Activated naive CD4-positive, alpha-beta T cell treated with Interleukin-2 at 50 U/mL for 16 hours (primary cell): ENCODE results near the gene CHD1L.
"Not testable (repeated sequence)": the region's sequence is repeated elsewhere in the genome, so short reads cannot be mapped to it uniquely, and the experiment has no call there.

ENCODE experiments used
- DNase-seq: peaks from one replicate; pipeline ENCODE4 v3.0.0-alpha.2; 2020

CHD1L gene

DNA sequence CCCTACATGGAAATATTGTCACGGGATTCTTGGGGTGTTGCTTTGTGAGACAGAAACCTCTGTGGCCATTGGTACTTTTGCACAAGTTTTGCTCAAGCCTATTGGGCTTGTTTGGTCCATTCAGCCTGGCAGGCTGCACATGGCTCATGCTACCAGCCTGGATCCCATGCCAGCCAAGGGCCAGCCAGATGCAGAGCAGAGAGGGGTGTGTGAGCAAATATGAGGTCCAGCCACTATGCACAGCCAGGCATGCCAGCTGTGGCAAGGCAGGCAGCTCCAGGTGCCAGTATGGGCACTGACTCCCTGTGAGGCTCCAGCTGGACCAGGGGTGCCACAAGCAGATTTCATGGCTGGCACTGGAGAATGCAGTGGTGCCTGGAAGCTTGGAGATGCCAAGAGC, 6.7 kb upstream of the CHD1L start:
- DNase-seq: no peak

DNA sequence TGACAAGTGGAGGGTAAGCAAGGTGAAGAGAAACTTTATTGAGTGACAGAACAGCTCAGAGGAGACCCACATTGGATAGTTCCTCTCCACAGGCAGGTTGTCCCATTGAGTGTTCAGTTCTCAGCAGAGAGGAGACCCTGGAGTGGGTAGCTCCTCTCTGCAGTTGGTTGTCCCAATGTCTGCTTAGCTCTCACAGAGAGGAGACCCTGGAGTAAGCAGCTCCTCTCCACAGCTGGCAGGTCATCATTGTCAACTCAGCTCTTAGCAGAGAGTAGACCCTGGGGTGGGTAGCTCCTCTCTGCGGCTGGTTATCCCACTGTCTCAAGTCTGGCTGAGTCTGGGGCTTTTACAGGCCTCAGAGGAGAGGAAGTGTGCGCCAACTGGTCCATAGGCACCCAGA, 6.0 kb upstream of the CHD1L start:
- no peak for DNase-seq

DNA sequence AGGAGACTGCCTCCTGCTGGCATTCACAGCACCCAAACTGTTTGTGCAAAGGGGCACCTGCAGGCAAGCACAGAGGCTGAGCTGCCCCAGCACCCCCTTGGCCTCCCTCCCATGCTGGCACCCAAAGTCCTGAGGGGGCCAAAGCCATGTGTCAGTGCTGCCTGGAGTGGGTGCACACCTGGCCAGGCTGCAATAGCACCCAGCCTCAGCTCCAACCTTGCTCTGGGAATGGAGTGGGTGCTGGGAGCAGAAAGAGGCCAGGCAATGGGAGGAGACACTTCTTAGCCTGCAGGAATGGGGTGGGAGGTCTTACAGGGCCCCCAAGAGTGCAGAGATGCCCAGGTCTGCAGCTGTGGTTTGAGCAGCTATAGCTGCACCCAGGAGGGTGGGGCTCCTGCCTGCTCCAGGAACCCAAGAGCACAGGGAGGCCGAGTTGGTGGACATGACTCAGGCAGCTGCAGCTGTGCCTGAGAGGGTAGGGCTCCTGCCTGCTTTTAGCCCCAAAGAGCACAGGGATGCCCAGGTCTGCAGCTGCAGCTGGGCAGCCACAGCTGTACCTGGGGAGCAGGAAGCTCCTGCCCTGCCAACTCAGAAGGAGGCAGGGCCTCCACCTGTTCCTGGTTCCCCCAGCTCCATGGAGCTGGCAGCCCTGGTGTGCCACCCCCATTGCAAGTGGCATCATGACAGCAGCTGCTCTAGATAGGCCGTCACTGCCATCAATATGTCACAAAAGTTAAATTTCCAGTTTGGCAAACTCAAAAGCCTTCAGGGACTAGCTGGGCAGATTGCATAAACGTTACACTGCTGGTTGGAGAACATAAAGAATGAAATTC, 5.3 kb upstream of the CHD1L start:
- no peak for DNase-seq

DNA sequence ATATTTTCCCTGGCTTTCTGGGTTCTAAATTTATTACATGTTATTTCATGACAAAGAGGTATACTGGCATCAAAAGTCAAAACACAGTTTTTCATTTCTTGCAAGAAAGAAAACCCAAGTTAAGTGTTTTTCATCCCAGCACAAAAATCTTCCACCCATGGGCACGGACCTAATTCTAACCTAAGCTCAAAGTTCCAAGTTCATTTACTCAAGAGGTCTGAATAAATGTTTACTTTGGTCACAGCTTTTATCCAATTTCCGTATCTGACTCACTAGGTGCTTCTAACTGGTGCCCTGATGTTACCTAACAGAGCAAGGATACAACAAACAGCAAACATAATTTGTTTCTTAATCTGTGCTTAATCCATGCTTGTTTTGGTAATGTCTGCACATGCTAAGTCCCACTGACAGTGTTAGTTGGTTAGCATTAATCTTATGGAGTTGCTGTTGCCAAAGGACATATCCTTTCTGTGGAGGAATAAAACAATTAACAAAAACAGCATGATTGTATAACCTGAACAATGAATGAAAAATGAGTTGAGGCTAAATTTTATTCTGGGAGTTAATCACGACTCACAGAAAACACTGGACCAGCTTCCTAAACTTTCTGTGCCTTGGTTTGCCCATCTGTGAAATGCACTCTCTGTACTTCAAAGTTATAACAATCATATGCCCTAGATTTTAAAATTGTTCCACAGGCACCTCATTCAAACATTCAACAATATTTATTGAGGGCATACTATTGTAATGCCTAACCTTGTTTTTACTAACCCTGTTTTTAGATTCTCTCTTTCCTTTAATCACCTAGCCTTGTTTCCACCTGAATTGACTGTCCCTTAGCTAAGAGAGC, 4.2 kb upstream of the CHD1L start:
- no peak for DNase-seq

DNA sequence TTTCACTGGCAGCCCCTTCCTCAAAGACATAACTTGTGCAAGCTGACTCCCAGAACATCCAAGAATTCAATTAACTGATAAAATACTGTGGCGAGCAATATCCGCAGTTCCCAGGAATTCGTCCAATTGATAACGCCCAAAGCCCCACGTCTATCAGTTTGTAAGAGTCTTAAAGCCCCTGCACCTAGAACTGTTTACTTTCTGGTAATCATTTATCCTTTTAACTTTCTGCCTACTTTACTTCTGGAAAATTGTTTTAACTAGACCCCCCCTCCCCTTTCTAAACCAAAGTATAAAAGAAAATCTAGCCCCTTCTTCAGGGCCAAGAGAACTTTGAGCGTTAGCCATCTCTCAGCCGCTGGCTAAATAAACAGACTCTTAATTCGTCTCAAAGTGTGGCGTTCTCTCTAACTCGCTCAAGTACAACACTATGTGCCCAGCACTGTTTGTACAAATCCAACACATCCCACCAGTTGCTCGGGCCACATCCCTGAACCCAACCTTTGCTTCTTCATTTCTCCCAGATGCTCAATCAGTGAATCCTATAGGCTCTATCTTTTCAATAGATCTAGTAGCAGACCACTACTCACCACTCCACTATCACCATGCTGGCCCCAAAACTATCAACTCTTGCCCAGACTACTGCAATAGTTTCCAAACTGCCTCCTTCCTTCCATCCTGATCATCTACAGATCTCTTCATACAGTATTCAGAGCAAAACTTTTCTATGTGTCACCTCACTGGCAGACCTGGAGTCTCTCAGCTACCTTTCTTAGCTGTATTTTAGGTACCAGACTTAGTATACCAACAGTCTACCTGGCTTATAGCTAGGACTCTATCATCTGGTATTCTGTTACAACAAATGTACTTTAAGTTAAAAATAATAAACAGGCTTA, 3.3 kb upstream of the CHD1L start:
- no peak for DNase-seq

DNA sequence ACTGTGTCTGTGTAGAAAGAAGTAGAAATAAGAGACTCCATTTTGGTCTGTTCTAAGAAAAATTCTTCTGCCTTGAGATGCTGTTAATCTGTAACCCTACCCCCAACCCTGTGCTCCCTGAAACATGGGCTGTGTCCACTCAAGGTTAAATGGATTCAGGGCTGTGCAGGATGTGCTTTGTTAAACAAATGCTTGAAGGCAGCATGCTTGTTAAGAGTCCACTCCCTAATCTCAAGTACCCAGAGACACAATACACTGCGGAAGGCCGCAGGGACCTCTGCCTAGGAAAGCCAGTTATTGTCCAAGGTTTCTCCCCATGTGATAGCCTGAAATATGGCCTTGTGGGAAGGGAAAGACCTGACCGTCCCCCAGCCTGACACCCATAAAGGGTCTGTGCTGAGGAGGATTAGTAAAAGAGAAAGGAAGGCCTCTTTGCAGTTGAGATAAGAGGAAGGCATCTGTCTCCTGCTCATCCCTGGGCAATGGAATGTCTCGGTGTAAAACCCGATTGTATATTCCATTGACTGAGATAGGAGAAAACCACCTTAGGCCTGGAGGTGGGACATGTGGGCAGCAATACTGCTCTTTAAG, 2.3 kb upstream of the CHD1L start:
- DNase-seq: not testable (repeated sequence)

DNA sequence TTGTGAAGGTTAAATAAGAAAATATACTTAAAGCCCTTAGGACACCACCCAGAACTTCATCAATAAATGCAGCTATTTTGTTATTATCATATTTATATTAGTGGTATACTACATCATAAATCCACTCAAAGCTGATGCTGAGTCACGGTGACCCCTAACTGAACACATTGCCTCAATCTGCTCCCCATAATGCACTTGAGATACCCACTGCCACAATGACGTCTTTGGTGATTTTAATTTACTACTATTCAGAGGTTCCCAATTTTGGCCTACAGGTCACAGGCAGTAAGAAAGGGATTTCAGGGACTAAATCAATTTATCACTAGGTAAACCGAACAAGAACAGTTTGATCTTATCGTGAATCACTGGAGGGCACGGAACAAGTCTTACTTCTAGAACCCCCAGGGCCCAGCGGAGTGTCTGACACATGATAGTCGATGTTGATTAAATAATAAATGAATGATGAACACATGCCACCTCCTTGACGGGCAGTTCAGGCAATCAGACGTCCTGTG, 493 bp upstream of the CHD1L start:
- DNase-seq: no peak

DNA sequence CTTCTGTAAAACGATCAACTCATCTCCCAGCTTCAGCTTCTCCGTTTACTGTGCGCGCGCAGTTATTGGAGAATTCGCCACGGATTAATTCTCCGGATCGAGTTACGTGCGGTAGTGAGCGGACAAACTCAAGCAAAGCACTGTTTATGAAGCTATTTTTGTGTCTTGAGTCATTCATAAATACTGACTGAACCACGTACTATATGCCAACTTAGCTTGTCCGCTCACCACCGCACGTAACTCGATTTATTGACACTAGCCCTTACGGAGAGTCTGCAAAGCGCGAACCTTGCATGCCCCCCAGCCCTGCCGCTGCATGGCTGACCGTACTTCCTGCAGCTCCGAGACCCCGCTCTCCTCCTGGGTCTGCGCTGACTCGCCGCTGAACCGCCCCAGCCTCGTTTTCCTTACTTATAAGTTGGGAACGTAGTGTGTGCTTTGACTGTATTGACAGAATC, 773 bp downstream of the CHD1L start:
- DNase-seq: no peak

DNA sequence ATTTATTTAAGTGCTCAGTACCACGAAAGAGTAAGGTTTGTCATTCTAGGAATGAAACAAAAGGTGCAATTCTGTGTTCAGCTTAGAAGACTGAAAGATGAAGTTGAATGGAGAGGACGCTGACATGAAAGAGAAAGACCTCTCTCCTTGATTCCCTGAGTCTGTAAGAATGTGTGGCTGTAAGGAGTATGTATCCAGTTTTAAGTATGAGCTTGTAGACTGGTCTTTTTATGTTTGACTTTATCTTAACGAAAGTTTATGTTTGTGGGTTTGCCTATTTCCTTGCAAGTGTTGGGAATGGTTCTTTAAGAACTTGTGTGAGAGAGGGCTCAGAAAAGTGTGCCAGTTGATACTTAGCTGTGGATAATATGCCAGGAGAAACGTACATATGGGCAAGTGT, 1.4 kb downstream of the CHD1L start:
- DNase-seq: no peak

DNA sequence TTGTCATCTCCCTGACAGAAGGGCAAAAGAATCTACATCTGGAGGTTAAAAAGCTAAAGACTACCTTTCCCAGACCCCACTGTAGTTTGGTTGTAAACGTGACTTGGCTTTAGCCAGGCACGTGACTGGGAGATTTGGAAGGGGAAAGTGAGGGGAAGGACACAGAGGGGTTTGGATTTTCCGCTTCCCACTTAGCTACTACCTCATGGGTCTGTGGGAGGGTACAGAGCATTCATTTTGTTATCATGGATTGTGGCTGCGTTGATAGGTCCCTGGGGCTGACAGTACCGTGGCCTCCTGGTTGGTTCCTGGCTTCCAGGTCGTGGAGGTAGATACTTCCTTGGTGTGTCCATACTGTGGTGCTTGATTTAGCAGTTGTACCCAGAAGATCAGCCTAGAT, 2.6 kb downstream of the CHD1L start:
- DNase-seq: no peak

DNA sequence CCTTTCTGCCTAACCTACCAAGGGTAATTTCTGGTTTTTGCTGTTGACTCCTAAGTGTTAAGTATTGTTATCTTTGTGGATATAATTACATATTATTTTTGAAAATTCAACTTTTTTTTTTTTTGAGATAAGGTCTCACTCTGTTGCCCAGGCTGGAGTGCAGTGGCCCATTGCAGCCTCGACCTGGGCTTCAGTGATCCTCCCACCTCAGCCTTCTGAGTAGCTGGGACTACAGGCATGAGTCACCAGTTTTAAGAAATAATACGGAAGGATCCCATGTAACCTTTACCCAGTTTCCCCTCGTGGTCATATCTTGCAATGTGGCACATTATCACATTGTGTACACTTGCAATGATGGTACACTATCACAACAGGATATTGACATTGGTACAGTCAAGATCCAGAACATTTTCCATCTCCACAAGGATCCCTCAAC, 3.1 kb downstream of the CHD1L start:
- no peak for DNase-seq

DNA sequence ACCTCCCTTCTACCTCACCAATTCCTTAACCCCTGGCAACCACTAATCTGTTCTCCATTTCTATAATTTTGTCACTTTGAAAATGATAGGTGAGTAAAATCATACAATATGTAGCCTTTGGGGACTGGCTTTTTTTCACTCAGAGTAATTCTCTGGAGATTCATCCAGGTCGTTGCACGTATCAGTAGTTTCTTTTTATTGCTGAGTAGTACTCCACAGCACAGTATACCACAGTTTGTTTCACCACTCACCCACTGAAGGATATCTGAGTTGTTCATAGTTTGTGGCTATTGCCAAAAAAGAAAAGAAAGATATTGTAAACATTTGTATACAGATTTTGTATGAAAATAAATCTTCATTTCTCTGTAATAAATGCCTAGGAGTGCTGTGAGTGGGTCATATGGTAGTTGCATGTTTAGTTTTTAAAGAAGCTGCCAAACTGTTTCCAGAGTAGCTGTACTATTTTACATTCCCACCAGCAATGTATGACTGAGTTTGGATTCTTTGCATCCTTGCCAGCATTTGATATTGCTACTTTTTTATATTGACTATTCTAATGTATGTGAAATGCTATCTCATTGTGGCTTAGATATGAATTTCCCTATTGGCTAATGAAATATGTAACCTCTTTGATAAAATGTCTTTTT, 3.7 kb downstream of the CHD1L start:
- DNase-seq: no peak

DNA sequence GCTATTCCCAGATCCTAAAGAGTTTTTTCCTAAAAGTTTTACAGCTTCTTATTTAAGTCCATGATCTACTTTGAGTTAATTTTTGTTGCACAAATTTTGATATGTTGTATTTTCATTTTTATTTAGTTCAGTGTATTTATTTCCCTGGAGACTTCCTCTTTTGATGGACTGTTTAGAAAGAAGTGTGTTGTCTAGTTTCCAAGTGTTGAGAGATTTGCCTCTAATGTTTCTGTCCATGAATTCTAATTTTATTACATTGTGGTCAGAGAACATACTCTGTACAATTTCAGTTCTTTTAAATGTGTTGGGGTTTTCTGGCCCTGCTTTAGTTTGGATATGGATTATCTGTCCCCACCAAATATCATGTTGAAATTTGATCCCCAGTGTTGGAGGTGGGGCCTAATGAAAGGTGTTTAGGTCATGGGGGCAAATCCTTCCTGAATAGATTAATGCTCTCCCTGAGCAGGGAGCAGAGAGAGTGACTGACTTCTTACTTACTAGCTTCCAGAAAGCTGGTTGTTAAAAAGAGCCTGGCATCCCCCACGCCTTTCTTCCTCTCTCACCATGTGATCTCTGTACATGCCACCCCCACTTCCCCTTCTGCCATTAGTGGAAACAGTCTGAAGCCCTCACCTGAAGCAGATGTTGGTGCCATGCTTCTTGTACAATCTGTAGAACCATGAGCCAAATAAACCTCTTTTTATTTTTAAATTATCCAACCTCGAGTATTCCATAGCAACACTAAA, 4.6 kb downstream of the CHD1L start:
- DNase-seq: no peak

DNA sequence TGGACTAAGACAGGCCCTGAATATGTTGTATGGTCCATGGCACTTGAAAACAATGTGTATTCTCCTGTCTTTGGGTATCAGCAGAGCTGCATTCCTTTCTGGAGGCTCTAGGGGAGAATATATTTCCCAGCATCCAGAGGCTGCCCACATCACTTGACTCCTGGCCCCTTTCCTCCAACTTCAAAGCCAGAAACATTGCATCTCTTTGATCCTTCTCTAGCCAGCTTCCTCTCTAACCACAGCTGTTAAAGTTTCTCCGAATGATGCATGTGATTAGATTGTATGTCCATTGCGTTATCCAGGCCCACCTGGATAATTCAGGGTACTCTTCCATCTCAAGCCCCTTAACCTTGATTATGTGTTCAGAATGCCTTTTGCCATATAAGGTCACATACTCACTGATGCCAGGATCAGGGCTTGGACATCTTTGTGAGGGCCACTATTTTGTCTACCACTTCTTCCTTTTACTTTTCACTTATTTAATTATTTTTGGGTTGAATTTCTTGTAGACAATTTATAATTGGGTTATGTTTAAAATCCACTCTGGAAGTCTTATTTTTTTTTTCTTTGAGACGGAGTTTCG, 5.3 kb downstream of the CHD1L start:
- DNase-seq: no peak

DNA sequence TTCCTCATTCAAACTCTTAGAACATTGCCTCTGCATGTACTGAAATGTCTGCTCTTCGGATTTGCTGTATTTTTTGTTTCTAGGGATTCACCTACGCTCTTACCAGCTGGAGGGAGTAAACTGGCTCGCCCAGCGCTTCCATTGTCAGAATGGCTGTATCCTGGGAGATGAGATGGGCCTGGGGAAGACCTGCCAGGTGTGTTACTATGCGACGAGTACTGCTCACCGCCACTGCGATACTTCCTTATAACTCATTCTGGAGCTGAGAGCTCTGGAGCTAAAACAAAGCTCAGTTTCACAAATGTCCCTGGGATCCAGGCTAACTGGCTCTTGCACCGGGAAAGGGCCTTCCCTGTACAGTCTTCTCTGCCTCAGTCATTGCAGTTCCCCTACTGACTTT, 10.1 kb downstream of the CHD1L start:
- DNase-seq: no peak

DNA sequence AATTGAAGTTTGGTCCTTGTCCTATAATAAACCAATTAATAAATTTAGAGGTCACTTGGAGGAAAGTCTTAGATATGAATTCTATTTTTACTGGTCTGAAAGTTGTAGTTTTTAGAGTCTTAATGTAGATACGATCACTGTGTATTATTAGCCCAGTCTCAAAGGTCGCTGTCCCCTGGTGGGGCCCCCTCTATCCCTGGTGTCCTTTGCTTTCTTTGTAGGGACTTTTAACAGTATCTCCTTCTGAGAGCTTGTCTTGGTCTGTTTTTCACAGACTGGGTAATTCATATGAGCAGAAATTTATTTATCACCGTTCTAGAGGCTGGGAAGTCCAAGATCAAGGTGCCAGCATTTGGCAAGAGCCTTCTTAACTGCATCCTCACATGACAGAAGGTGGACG, 18.5 kb downstream of the CHD1L start:
- no peak for DNase-seq

DNA sequence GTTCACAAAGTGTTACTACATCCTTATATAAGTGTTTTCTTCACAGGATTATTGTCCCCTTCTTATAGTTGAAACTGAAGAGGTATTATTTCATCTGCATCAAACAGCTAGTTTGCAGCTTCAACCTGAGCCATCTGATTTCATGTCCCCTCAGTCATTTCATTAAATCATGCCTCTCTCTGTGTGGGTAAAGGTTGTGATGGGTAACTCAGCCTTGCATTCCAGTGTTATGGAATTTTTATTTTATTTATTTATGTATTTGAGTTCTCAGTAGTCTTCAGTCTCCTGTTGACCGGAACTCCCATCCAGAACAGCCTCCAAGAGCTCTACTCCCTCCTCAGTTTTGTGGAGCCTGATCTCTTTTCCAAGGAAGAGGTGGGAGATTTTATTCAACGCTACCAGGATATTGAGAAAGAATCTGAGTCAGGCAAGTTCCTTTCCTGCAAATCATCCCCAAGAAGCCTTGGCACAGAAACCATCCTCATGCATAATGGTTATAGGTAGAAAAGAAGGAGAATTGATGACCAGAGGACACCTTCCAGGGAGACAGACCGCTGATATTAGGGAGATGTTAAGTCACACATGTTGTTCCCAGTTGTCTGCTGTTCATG, 21.8 kb downstream of the CHD1L start:
- no peak for DNase-seq

DNA sequence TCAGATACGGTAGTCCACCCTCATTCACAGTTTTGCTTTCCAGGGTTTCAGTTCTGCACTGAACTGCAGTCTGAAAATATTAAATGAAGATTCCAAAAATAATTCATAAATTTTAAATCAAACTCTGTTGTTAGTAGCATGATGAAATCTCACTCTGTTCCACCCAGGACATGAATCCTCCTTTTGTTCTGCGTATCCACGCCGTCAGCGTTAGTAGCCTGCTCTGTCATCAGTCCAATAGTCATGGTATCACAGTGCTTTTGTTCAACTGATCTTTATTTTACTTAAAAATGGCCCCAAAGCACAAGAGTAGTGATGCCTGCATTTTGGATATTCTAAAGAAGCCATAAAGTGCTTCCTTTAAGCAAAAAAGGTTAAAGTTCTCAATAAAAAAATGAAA, 23.9 kb downstream of the CHD1L start:
- DNase-seq: no peak

DNA sequence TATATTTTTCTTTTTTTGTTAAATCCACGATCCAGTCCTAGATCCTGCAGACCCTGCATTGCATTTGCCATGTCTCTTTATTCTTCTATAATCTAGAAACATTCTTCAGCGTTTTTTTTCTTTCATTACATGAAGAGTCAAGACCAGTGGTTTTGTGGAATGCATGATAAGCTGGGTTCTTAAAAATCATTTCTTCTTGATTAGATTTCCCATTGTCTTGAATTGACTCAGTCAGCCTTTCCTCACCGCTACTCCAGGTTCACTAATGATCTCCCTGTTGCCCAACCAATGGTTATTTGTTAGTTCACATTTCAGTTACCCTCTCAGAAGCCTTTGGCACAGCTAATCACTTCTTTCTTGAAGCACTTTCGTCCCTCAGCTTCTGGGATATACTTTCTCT, 25.2 kb downstream of the CHD1L start:
- DNase-seq: no peak

DNA sequence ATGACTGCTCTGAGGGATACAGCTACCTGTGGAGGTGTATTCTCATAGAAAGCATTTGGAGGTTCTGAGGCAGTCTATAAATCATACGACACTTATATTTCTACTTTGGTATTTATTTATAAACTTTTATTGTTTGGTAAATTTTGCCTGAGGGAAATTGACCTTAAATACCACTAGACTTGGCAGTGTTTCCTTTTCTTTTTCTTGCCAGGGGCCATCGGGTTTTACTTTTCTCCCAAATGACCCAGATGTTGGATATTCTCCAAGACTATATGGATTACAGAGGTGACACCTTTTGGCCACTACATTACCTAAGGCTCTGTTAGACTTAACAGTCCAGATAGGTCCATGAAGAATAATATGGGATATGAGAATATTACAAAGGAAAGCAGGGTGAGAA, 28.2 kb downstream of the CHD1L start:
- DNase-seq: no peak
